ENCODE results near the gene FAHD1. TPM values are rescaled to one million over a fixed set of nuclear protein-coding genes. Genes with fewer than 3 reads are reported as not detected.

The FAHD1 gene
- polyA plus RNA-seq, 2 donors, result 26.6 to 40.5 TPM

- no peaks in the 10 kb centered on the region for H3K9me3 ChIP-seq (ENCODE audit: control insufficient read depth in 2 of 2, insufficient read depth in 1 of 2, low read depth in 1 of 2, low read length in 1 of 2)
- H3K36me3 ChIP-seq (ENCODE audit: control insufficient read depth in 2 of 2, insufficient read depth in 2 of 2, low read length in 1 of 2), result peaks cover 3 to 38% of the 10 kb centered on the region in 2 donors
- H3K27ac ChIP-seq (ENCODE audit: low read depth in 2 of 2, low read length in 1 of 2), result no peak overlapping the region
- H3K4me3 ChIP-seq (ENCODE audit: low read depth in 1 of 2, low read length in 2 of 2), result no peak overlapping the region
- 14 to 15% methylated on average over 17 of the region's 17 CpGs for WGBS, 2 donors
- no peaks in the 10 kb centered on the region for H3K27me3 ChIP-seq (ENCODE audit: control insufficient read depth in 1 of 2, insufficient read depth in 2 of 2, low read length in 2 of 2)
- H3K4me1 ChIP-seq (ENCODE audit: control insufficient read depth in 2 of 2, insufficient read depth in 2 of 2, low read length in 1 of 2), result no peaks in the 10 kb centered on the region
These were observed 14.3 kb upstream of the FAHD1 start for GRCh38 chr16:1812732-1813163.

- H3K27me3 ChIP-seq (ENCODE audit: control insufficient read depth in 1 of 2, insufficient read depth in 2 of 2, low read length in 2 of 2), result no peaks in the 10 kb centered on the region
These were observed 11.5 kb upstream of the FAHD1 start for GRCh38 chr16:1815461-1815860.

GRCh38 chr16:1816396-1817275 lies 10.4 kb upstream of the FAHD1 start:
- 92 to 94% methylated on average over 40 of the region's 40 CpGs for WGBS, 2 donors
- Histone ChIP-seq H3K27me3 (ENCODE audit: control insufficient read depth in 1 of 2, insufficient read depth in 2 of 2, low read length in 2 of 2) (no peaks in the 10 kb centered on the region), H3K9me3 (ENCODE audit: control insufficient read depth in 2 of 2, insufficient read depth in 1 of 2, low read depth in 1 of 2, low read length in 1 of 2) (no peaks in the 10 kb centered on the region), H3K4me1 (ENCODE audit: control insufficient read depth in 2 of 2, insufficient read depth in 2 of 2, low read length in 1 of 2) (no peaks in the 10 kb centered on the region), H3K36me3 (ENCODE audit: control insufficient read depth in 2 of 2, insufficient read depth in 2 of 2, low read length in 1 of 2) (peaks cover 0 to 46% of the 10 kb centered on the region in 2 donors), H3K4me3 (ENCODE audit: low read depth in 1 of 2, low read length in 2 of 2) (no peak overlapping the region), H3K27ac (ENCODE audit: low read depth in 2 of 2, low read length in 1 of 2) (no peak overlapping the region)

More at GRCh38 chr16:1815461-1815860, 11.5 kb upstream of the FAHD1 start:
- peaks cover 0 to 39% of the 10 kb centered on the region in 2 donors for H3K36me3 ChIP-seq (ENCODE audit: control insufficient read depth in 2 of 2, insufficient read depth in 2 of 2, low read length in 1 of 2)
- no peaks in the 10 kb centered on the region for H3K9me3 ChIP-seq (ENCODE audit: control insufficient read depth in 2 of 2, insufficient read depth in 1 of 2, low read depth in 1 of 2, low read length in 1 of 2)
- 88 to 91% methylated on average over 11 of the region's 11 CpGs for WGBS, 2 donors
- no peak overlapping the region for H3K4me3 ChIP-seq (ENCODE audit: low read depth in 1 of 2, low read length in 2 of 2)
- no peak overlapping the region for H3K27ac ChIP-seq (ENCODE audit: low read depth in 2 of 2, low read length in 1 of 2)
- no peaks in the 10 kb centered on the region for H3K4me1 ChIP-seq (ENCODE audit: control insufficient read depth in 2 of 2, insufficient read depth in 2 of 2, low read length in 1 of 2)

GRCh38 chr16:1817276-1817589 lies 9.8 kb upstream of the FAHD1 start:
- 94% methylated on average over 4 to 9 of the region's 9 CpGs for WGBS, 2 donors
- H3K36me3 ChIP-seq (ENCODE audit: control insufficient read depth in 2 of 2, insufficient read depth in 2 of 2, low read length in 1 of 2), result peaks cover 0 to 48% of the 10 kb centered on the region in 2 donors
- H3K4me3 ChIP-seq (ENCODE audit: low read depth in 1 of 2, low read length in 2 of 2), result no peak overlapping the region
- H3K4me1 ChIP-seq (ENCODE audit: control insufficient read depth in 2 of 2, insufficient read depth in 2 of 2, low read length in 1 of 2), result no peaks in the 10 kb centered on the region
- no peaks in the 10 kb centered on the region for H3K9me3 ChIP-seq (ENCODE audit: control insufficient read depth in 2 of 2, insufficient read depth in 1 of 2, low read depth in 1 of 2, low read length in 1 of 2)
- no peaks in the 10 kb centered on the region for H3K27me3 ChIP-seq (ENCODE audit: control insufficient read depth in 1 of 2, insufficient read depth in 2 of 2, low read length in 2 of 2)
- no peak overlapping the region for H3K27ac ChIP-seq (ENCODE audit: low read depth in 2 of 2, low read length in 1 of 2)

- Histone ChIP-seq H3K9me3 (ENCODE audit: control insufficient read depth in 2 of 2, insufficient read depth in 1 of 2, low read depth in 1 of 2, low read length in 1 of 2) (no peaks in the 10 kb centered on the region), H3K4me3 (ENCODE audit: low read depth in 1 of 2, low read length in 2 of 2) (no peak overlapping the region), H3K4me1 (ENCODE audit: control insufficient read depth in 2 of 2, insufficient read depth in 2 of 2, low read length in 1 of 2) (no peaks in the 10 kb centered on the region), H3K27me3 (ENCODE audit: control insufficient read depth in 1 of 2, insufficient read depth in 2 of 2, low read length in 2 of 2) (no peaks in the 10 kb centered on the region), H3K36me3 (ENCODE audit: control insufficient read depth in 2 of 2, insufficient read depth in 2 of 2, low read length in 1 of 2) (peaks cover 0 to 52% of the 10 kb centered on the region in 2 donors), H3K27ac (ENCODE audit: low read depth in 2 of 2, low read length in 1 of 2) (no peak overlapping the region)
- WGBS, 2 donors, result 92 to 94% methylated on average over 17 of the region's 17 CpGs
These were observed 9.3 kb upstream of the FAHD1 start for GRCh38 chr16:1817716-1818115.

- Histone ChIP-seq H3K27me3 (ENCODE audit: control insufficient read depth in 1 of 2, insufficient read depth in 2 of 2, low read length in 2 of 2) (no peaks in the 10 kb centered on the region), H3K4me3 (ENCODE audit: low read depth in 1 of 2, low read length in 2 of 2) (no peak overlapping the region), H3K27ac (ENCODE audit: low read depth in 2 of 2, low read length in 1 of 2) (no peak overlapping the region), H3K36me3 (ENCODE audit: control insufficient read depth in 2 of 2, insufficient read depth in 2 of 2, low read length in 1 of 2) (peaks cover 0 to 54% of the 10 kb centered on the region in 2 donors), H3K4me1 (ENCODE audit: control insufficient read depth in 2 of 2, insufficient read depth in 2 of 2, low read length in 1 of 2) (no peaks in the 10 kb centered on the region), H3K9me3 (ENCODE audit: control insufficient read depth in 2 of 2, insufficient read depth in 1 of 2, low read depth in 1 of 2, low read length in 1 of 2) (no peaks in the 10 kb centered on the region)
- 96 to 97% methylated on average over 25 to 27 of the region's 27 CpGs for whole genome bisulfite sequencing, 2 donors
These were observed 8.7 kb upstream of the FAHD1 start for GRCh38 chr16:1818204-1818872.

- WGBS, 2 donors, result 94 to 96% methylated on average over 35 of the region's 35 CpGs
- H3K27me3 ChIP-seq (ENCODE audit: control insufficient read depth in 1 of 2, insufficient read depth in 2 of 2, low read length in 2 of 2), result no peaks in the 10 kb centered on the region
- H3K27ac ChIP-seq (ENCODE audit: low read depth in 2 of 2, low read length in 1 of 2), result no peak overlapping the region
- no peaks in the 10 kb centered on the region for H3K4me1 ChIP-seq (ENCODE audit: control insufficient read depth in 2 of 2, insufficient read depth in 2 of 2, low read length in 1 of 2)
- no peak overlapping the region for H3K4me3 ChIP-seq (ENCODE audit: low read depth in 1 of 2, low read length in 2 of 2)
- no peaks in the 10 kb centered on the region for H3K9me3 ChIP-seq (ENCODE audit: control insufficient read depth in 2 of 2, insufficient read depth in 1 of 2, low read depth in 1 of 2, low read length in 1 of 2)
- H3K36me3 ChIP-seq (ENCODE audit: control insufficient read depth in 2 of 2, insufficient read depth in 2 of 2, low read length in 1 of 2), result peaks cover 0 to 56% of the 10 kb centered on the region in 2 donors
These were observed 8.0 kb upstream of the FAHD1 start for GRCh38 chr16:1818873-1819525.

GRCh38 chr16:1819611-1820010 lies 7.4 kb upstream of the FAHD1 start:
- Histone ChIP-seq H3K27me3 (ENCODE audit: control insufficient read depth in 1 of 2, insufficient read depth in 2 of 2, low read length in 2 of 2) (no peaks in the 10 kb centered on the region), H3K9me3 (ENCODE audit: control insufficient read depth in 2 of 2, insufficient read depth in 1 of 2, low read depth in 1 of 2, low read length in 1 of 2) (no peaks in the 10 kb centered on the region), H3K4me3 (ENCODE audit: low read depth in 1 of 2, low read length in 2 of 2) (no peak overlapping the region), H3K36me3 (ENCODE audit: control insufficient read depth in 2 of 2, insufficient read depth in 2 of 2, low read length in 1 of 2) (peaks cover 0 to 56% of the 10 kb centered on the region in 2 donors), H3K4me1 (ENCODE audit: control insufficient read depth in 2 of 2, insufficient read depth in 2 of 2, low read length in 1 of 2) (no peaks in the 10 kb centered on the region), H3K27ac (ENCODE audit: low read depth in 2 of 2, low read length in 1 of 2) (no peak overlapping the region)
- 95% methylated on average over 15 of the region's 15 CpGs for WGBS, 2 donors

- Histone ChIP-seq H3K4me1 (ENCODE audit: control insufficient read depth in 2 of 2, insufficient read depth in 2 of 2, low read length in 1 of 2) (peaks cover 0 to 3% of the 10 kb centered on the region in 2 donors), H3K36me3 (ENCODE audit: control insufficient read depth in 2 of 2, insufficient read depth in 2 of 2, low read length in 1 of 2) (peaks cover 0 to 55% of the 10 kb centered on the region in 2 donors), H3K9me3 (ENCODE audit: control insufficient read depth in 2 of 2, insufficient read depth in 1 of 2, low read depth in 1 of 2, low read length in 1 of 2) (no peaks in the 10 kb centered on the region), H3K27me3 (ENCODE audit: control insufficient read depth in 1 of 2, insufficient read depth in 2 of 2, low read length in 2 of 2) (no peaks in the 10 kb centered on the region), H3K27ac (ENCODE audit: low read depth in 2 of 2, low read length in 1 of 2) (no peak overlapping the region), H3K4me3 (ENCODE audit: low read depth in 1 of 2, low read length in 2 of 2) (no peak overlapping the region)
- WGBS, 2 donors, result 85 to 90% methylated on average over 25 of the region's 25 CpGs
These were observed 6.7 kb upstream of the FAHD1 start for GRCh38 chr16:1820096-1820945.
